Common myeloid progenitor, CD34-positive (primary cell): ENCODE measurements around the gene CASP8.
"Not testable (repeated sequence)": the region's sequence is repeated elsewhere in the genome, so short reads cannot be mapped to it uniquely, and the experiment has no call there.

Experiments
- CTCF ChIA-PET: fragments of 350-600 bp; sonication (Branson Sonifier 250); formaldehyde crosslinking; loops from one replicate; lab custom pipeline; 2021; ENCODE audit warnings: antibody characterized with exemption; lab: Charles Lee
- POLR2A ChIA-PET: fragments of 350-600 bp; sonication (Branson Sonifier 250); formaldehyde crosslinking; loops from one replicate; lab custom pipeline; 2021; ENCODE audit warnings: antibody characterized with exemption; lab: Charles Lee
- DNase-seq, 3 donors: peaks; one replicate each; pipeline versions ENCODE4 v3.0.0 to v3.0.0-alpha.2; 2013
- H3K27ac ChIP-seq, 2 experiments: 1 replicate in 1 of 2; 2 replicates in 1 of 2; pipeline ENCODE4 v1.7.0; 2013; ENCODE audit warnings: inconsistent platforms in 2 of 2, low read length in 2 of 2, mild to moderate bottlenecking in 2 of 2, low read depth in 1 of 2, moderate library complexity in 1 of 2; ENCODE audit not compliant: severe bottlenecking in 2 of 2, insufficient read depth in 1 of 2, poor library complexity in 1 of 2
- H3K27me3 ChIP-seq, 5 experiments: replicated peaks in 2 of 5; 1 replicate in 3 of 5; 2 replicates in 2 of 5; pipeline versions ENCODE4 v1.6.1 to v1.7.0; 2013; ENCODE audit warnings: low read length in 4 of 5, mild to moderate bottlenecking in 2 of 5, moderate library complexity in 2 of 5, inconsistent platforms in 1 of 5; ENCODE audit not compliant: insufficient read depth in 5 of 5, control insufficient read depth in 4 of 5
- H3K36me3 ChIP-seq, 4 experiments: 1 replicate in 2 of 4; 2 replicates in 2 of 4; pipeline versions ENCODE4 v1.6.1 to v1.7.0; 2013; ENCODE audit warnings: low read length in 3 of 4, control low read depth in 1 of 4, mild to moderate bottlenecking in 1 of 4; ENCODE audit not compliant: control insufficient read depth in 4 of 4, insufficient read depth in 4 of 4
- H3K4me1 ChIP-seq, 4 experiments: 1 replicate in 3 of 4; 2 replicates in 1 of 4; pipeline versions ENCODE4 v1.6.1 to v1.7.1; 2013; ENCODE audit warnings: low read length in 3 of 4, mild to moderate bottlenecking in 3 of 4, control low read depth in 1 of 4, inconsistent platforms in 1 of 4, moderate library complexity in 1 of 4; ENCODE audit not compliant: control insufficient read depth in 4 of 4, insufficient read depth in 4 of 4; ENCODE audit errors: control extremely low read depth in 1 of 4
- H3K4me3 ChIP-seq, 7 experiments: 1 replicate in 4 of 7; 2 replicates in 3 of 7; pipeline versions ENCODE4 v1.5.1 to v1.7.0; 2013; ENCODE audit warnings: mild to moderate bottlenecking in 7 of 7, low read length in 6 of 7, moderate library complexity in 6 of 7, inconsistent platforms in 2 of 7, low read depth in 2 of 7, control low read depth in 1 of 7; ENCODE audit not compliant: insufficient read depth in 4 of 7, control insufficient read depth in 1 of 7; ENCODE audit errors: extremely low read depth in 1 of 7
- H3K9me3 ChIP-seq, 5 experiments: 1 replicate in 4 of 5; 2 replicates in 1 of 5; pipeline versions ENCODE4 v1.6.1 to v1.7.1; 2013; ENCODE audit warnings: low read length in 4 of 5, mild to moderate bottlenecking in 2 of 5, inconsistent platforms in 1 of 5, low read depth in 1 of 5, moderate library complexity in 1 of 5; ENCODE audit not compliant: control insufficient read depth in 4 of 5, insufficient read depth in 2 of 5; ENCODE audit errors: control extremely low read depth in 1 of 5
- WGBS: methylation state at CpG from one replicate; pipeline ENCODE4 v1.1.5; 2013; ENCODE audit not compliant: insufficient coverage; 5-methylcytosine and 5-hydroxymethylcytosine counted together

The CASP8 gene

GRCh38 chr2:201239167-201239935 lies 21.0 kb upstream of the CASP8 start:
- H3K36me3 ChIP-seq, result peaks cover 0 to 22% (median 7%) of the 10 kb centered on the region in 4 experiments
- WGBS, result 72% methylated on average over 8 of the region's 21 CpGs
- CTCF ChIA-PET, result interaction anchor here (0.9 to 1.2 kb wide), 4 partner anchors 9 to 19 kb away, joined by 3 to 4 read pairs (median 4); no protein-coding TSS in a partner anchor
- H3K9me3 ChIP-seq, POLR2A ChIA-PET, H3K27me3 ChIP-seq: not testable (repeated sequence)
- peak overlapping the region in 1 of 2 experiments; percentile 65 for H3K27ac ChIP-seq
- H3K4me1 ChIP-seq, result peaks cover 32 to 61% (median 40%) of the 10 kb centered on the region in 4 experiments
- H3K4me3 ChIP-seq, result peak overlapping the region in 2 of 7 experiments; percentile 6 to 32
- DNase-seq, result peak in 2 of 3 donors; percentile 52 to 57

- Histone ChIP-seq H3K4me3 (no peak overlapping the region), H3K4me1 (peaks cover 15 to 29% (median 22%) of the 10 kb centered on the region in 4 experiments), H3K27ac (peak overlapping the region in 1 of 2 experiments; percentile 25), H3K36me3 (peaks cover 4 to 25% (median 9%) of the 10 kb centered on the region in 4 experiments), H3K9me3 (peaks cover 0 to 2% (median 0%) of the 10 kb centered on the region in 5 experiments), H3K27me3 (no peaks in the 10 kb centered on the region)
- ChIA-PET POLR2A (interaction anchor here (0.5 to 1.1 kb wide), 2 partner anchors 9 to 15 kb away, joined by 3 read pairs; no protein-coding TSS in a partner anchor), CTCF (interaction anchor here (1.1 to 4.5 kb wide), 6 partner anchors 9 to 122 kb away, joined by 3 to 26 read pairs (median 4); partner anchors contain the start of gene CASP8)
- no peak for DNase-seq
These were observed 17.6 kb upstream of the CASP8 start for GRCh38 chr2:201242571-201243277.

DNA sequence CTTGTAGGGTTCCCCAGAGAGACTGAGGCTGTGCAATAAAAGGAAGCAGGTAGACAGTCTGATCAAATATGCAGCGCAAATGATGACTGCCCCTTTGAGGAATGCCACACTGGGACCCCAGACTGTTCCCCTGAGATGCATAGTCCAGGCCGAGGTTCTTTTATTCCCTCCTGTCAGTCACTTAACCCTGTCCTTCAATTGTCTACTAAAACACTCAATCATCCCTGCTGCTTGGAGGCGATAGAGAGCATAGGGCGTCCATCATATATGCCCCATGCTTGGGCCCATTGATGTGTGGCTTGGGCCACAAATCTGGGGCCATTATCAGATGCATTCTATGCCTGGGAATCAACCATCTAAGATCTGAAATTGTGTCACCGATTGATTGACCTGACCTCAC lies 15.5 kb upstream of the CASP8 start:
- POLR2A ChIA-PET, result no interaction called here
- 100% methylated on average over 3 of the region's 5 CpGs for WGBS

DNA sequence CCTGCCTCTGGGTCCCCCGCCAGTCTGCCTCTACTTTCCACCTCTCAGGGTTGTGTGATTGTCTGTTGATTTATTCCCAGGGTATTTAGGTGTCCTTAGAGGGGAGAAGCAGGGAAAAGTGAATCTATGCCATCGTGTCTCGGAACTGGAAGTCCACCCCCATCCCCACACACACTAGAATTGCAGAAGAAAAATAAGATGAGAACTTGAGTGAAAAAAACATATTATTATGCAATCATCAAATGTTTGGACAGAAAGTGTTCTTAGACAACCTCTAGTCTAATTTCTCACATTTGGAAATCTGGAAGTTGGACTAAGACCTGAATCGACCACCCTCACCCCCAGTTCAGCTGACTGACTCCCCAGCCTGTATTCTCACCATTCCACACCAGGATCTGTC lies 14.1 kb upstream of the CASP8 start:
- H3K4me3 ChIP-seq, result no peak overlapping the region
- WGBS, result 78% methylated on average over 1 of the region's 4 CpGs
- ChIA-PET CTCF (no interaction called here), POLR2A (no interaction called here)
- peak overlapping the region in 1 of 2 experiments; percentile 27 for H3K27ac ChIP-seq
- peaks cover 2 to 12% (median 8%) of the 10 kb centered on the region in 4 experiments for H3K36me3 ChIP-seq
- H3K4me1 ChIP-seq, result peaks cover 2 to 18% (median 6%) of the 10 kb centered on the region in 4 experiments
- H3K27me3 ChIP-seq, result no peaks in the 10 kb centered on the region
- H3K9me3 ChIP-seq, result no peaks in the 10 kb centered on the region
- no peak for DNase-seq

More for the DNA sequence above, 15.5 kb upstream of the CASP8 start:
- Histone ChIP-seq H3K27me3 (no peaks in the 10 kb centered on the region), H3K4me1 (peaks cover 4 to 22% (median 12%) of the 10 kb centered on the region in 4 experiments), H3K27ac (no peak overlapping the region), H3K9me3 (peaks cover 0 to 2% (median 0%) of the 10 kb centered on the region in 5 experiments), H3K36me3 (peaks cover 4 to 19% (median 9%) of the 10 kb centered on the region in 4 experiments), H3K4me3 (no peak overlapping the region)
- no peak for DNase-seq
- CTCF ChIA-PET, result interaction anchor here (1.1 to 4.5 kb wide), 2 partner anchors 8 to 11 kb away, joined by 4 to 26 read pairs; no protein-coding TSS in a partner anchor

DNA sequence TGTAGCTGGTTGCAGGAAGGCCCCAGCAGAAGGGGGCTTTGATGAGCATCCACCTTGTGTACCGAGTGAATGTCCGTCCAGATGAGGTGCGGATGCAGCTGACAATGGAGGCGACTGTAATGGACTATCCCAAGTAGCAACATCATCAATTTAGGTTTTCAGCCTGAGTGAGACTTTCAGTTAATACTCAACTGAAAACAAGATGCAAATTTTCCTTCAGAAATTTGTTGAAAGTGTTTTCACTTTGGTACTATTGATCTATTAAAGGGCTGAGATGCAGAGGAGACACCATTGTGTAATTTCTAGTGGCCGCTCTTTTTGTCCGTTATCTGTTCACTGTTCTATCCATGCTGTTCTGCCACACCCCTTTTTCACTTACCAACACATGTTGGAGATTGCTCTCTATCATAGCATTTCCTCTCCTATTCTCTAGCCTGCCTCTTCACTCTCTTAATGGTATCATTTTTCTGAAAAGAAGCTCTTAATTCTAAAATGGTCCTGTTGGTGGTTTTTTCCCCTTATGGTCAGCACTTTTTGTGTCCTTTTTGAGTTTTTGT lies 12.0 kb upstream of the CASP8 start:
- H3K9me3 ChIP-seq, result no peaks in the 10 kb centered on the region
- ChIA-PET POLR2A (interaction anchor here (0.6 kb wide), 1 partner anchor 11 kb away, joined by 3 read pairs; no protein-coding TSS in a partner anchor), CTCF (interaction anchor here (1.0 to 1.5 kb wide), 4 partner anchors 9 to 116 kb away, joined by 3 to 7 read pairs (median 4); no protein-coding TSS in a partner anchor)
- peaks cover 0 to 10% (median 7%) of the 10 kb centered on the region in 4 experiments for H3K36me3 ChIP-seq
- H3K27me3 ChIP-seq, result no peaks in the 10 kb centered on the region
- no peak overlapping the region for H3K27ac ChIP-seq
- peaks cover 8 to 21% (median 15%) of the 10 kb centered on the region in 4 experiments for H3K4me1 ChIP-seq
- H3K4me3 ChIP-seq, result no peak overlapping the region
- WGBS, result 100% methylated on average over 3 of the region's 6 CpGs
- DNase-seq, result no peak

- peaks cover 18 to 36% (median 27%) of the 10 kb centered on the region in 4 experiments for H3K4me1 ChIP-seq
- no peaks in the 10 kb centered on the region for H3K27me3 ChIP-seq
- DNase-seq, result no peak
- no peaks in the 10 kb centered on the region for H3K9me3 ChIP-seq
- 100% methylated on average over 2 of the region's 2 CpGs for WGBS
- H3K27ac ChIP-seq, result no peak overlapping the region
- CTCF ChIA-PET, result interaction anchor here (1.1 kb wide), 1 partner anchor 18 kb away, joined by 3 read pairs; no protein-coding TSS in a partner anchor
- peaks cover 2 to 10% (median 6%) of the 10 kb centered on the region in 4 experiments for H3K36me3 ChIP-seq
- no peak overlapping the region for H3K4me3 ChIP-seq
- POLR2A ChIA-PET, result no interaction called here
These were observed 10.4 kb upstream of the CASP8 start for GRCh38 chr2:201249889-201250288.
